ENCODE measurements around the gene GRM7. TPM values are rescaled to one million over a fixed set of nuclear protein-coding genes. Genes with fewer than 3 reads are reported as not detected.
A peak's percentile ranks its signal among the peaks of the same experiment; 100 is the strongest.

Gene GRM7
- polyA plus RNA-seq, 3 donors: not detected

GRCh38 chr3:7201784-7202183, 340.9 kb downstream of the GRM7 start:
- intact Hi-C loops (cut with micrococcal nuclease): no loop called here
- no peak overlapping the region for H2AFZ ChIP-seq (ENCODE audit: insufficient read depth, low read depth, low read length, poor library complexity, severe bottlenecking)
- peaks cover 0 to 9% (median 4%) of the 10 kb centered on the region in 7 donors for H3K9me3 Mint-ChIP-seq

GRCh38 chr3:7203969-7204847, 343.3 kb downstream of the GRM7 start:
- no peaks in the 10 kb centered on the region for H3K27me3 ChIP-seq (ENCODE audit: control insufficient read depth in 2 of 2, insufficient read depth in 2 of 2, low read length in 2 of 2)
- H3K36me3 ChIP-seq (replicated peaks in 1 of 2; ENCODE audit: control insufficient read depth in 1 of 2, insufficient read depth in 2 of 2, low read length in 2 of 2): no peaks in the 10 kb centered on the region
- no peaks in the 10 kb centered on the region for H3K79me2 ChIP-seq (ENCODE audit: insufficient read depth, low read length)
- Mint-ChIP-seq H3K27me3 (ENCODE audit: low read depth in 3 of 3) (no peaks in the 10 kb centered on the region), H3K36me3 (no peaks in the 10 kb centered on the region), H3K4me1 (peaks cover 11% of the 10 kb centered on the region), H3K9me3 (peaks cover 0 to 10% (median 4%) of the 10 kb centered on the region in 7 donors), H3K4me3 (no peak overlapping the region), H3K27ac (peak overlapping the region in 1 of 7 donors; percentile 48)
- intact Hi-C loops (cut with micrococcal nuclease): no loop called here
- no peaks in the 10 kb centered on the region for H3K9me3 ChIP-seq (replicated peaks in 1 of 2; ENCODE audit: control insufficient read depth in 1 of 2, insufficient read depth in 1 of 2, low read length in 2 of 2)
- no peak for TF ChIP-seq CTCF (IDR thresholded peaks at IDR 0.05)
- no peak overlapping the region for H3K27ac ChIP-seq (ENCODE audit: low read depth in 1 of 2, low read length in 2 of 2)
- no peak overlapping the region for H3K4me2 ChIP-seq (replicated peaks; ENCODE audit: extremely low read depth, low read length, poor library complexity, severe bottlenecking)
- WGBS (ENCODE audit: insufficient coverage): 90% methylated on average over 3 of the region's 5 CpGs
- H2AFZ ChIP-seq (ENCODE audit: insufficient read depth, low read depth, low read length, poor library complexity, severe bottlenecking): no peak overlapping the region
- no peaks in the 10 kb centered on the region for H3K4me1 ChIP-seq (ENCODE audit: control insufficient read depth in 1 of 2, insufficient read depth in 2 of 2, low read length in 2 of 2)
- H3K4me3 ChIP-seq (replicated peaks in 1 of 3; ENCODE audit: low read depth in 2 of 3, low read length in 3 of 3): no peak overlapping the region
- no peak for DNase-seq
- H3K9ac ChIP-seq (ENCODE audit: insufficient read depth, low read length, poor library complexity, severe bottlenecking): no peak overlapping the region
- no peaks in the 10 kb centered on the region for H4K20me1 ChIP-seq (ENCODE audit: insufficient read depth, low read length)

More at GRCh38 chr3:7201784-7202183, 340.9 kb downstream of the GRM7 start:
- Histone ChIP-seq H3K9me3 (replicated peaks in 1 of 2; ENCODE audit: control insufficient read depth in 1 of 2, insufficient read depth in 1 of 2, low read length in 2 of 2) (no peaks in the 10 kb centered on the region), H4K20me1 (ENCODE audit: insufficient read depth, low read length) (no peaks in the 10 kb centered on the region), H3K4me3 (replicated peaks in 1 of 3; ENCODE audit: low read depth in 2 of 3, low read length in 3 of 3) (no peak overlapping the region), H3K4me2 (replicated peaks; ENCODE audit: extremely low read depth, low read length, poor library complexity, severe bottlenecking) (no peak overlapping the region), H3K4me1 (ENCODE audit: control insufficient read depth in 1 of 2, insufficient read depth in 2 of 2, low read length in 2 of 2) (no peaks in the 10 kb centered on the region), H3K36me3 (replicated peaks in 1 of 2; ENCODE audit: control insufficient read depth in 1 of 2, insufficient read depth in 2 of 2, low read length in 2 of 2) (no peaks in the 10 kb centered on the region), H3K27me3 (ENCODE audit: control insufficient read depth in 2 of 2, insufficient read depth in 2 of 2, low read length in 2 of 2) (no peaks in the 10 kb centered on the region), H3K27ac (ENCODE audit: low read depth in 1 of 2, low read length in 2 of 2) (no peak overlapping the region), H3K79me2 (ENCODE audit: insufficient read depth, low read length) (no peaks in the 10 kb centered on the region), H3K9ac (ENCODE audit: insufficient read depth, low read length, poor library complexity, severe bottlenecking) (no peak overlapping the region)
- peaks cover 11% of the 10 kb centered on the region for H3K4me1 Mint-ChIP-seq
- no peak for DNase-seq
- no peaks in the 10 kb centered on the region for H3K27me3 Mint-ChIP-seq (ENCODE audit: low read depth in 3 of 3)
- H3K4me3 Mint-ChIP-seq: no peak overlapping the region
- WGBS (ENCODE audit: insufficient coverage): no CpG with 5 or more reads among the region's 2 CpGs
- no peak overlapping the region for H3K27ac Mint-ChIP-seq
- H3K36me3 Mint-ChIP-seq: no peaks in the 10 kb centered on the region
- no peak for TF ChIP-seq CTCF (IDR thresholded peaks at IDR 0.05)

All from CD14-positive monocyte (primary cell).